ENCODE data around the gene LSMEM2.

LSMEM2 gene

DNA sequence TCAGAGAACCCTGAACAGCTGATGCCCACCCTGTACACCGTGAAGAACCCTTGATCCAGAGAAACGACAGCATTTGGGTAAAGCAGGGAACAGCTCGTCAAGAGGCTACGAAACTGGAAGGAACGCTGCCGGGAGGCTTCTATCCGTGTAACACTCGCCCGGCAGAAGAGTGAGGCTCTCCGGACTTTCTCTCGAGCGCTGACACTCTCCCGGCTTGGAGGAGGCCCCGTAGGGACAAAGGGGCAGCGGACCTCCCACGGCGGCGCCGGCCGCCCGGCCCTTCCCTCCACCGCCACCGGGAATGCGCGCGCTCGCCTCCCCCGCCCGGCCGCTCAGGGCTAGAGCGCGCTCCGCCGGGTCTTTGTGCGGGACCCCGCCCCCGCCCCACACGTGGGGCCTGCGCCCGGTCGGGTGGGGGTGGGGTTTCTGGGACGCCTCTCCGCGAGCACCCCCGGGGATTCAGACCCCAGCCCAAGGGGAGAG is 42.0 kb downstream of the LSMEM2 start:
- peak in 51 of 56 donors; percentile 32 to 96 (median 85) for DNase-seq

DNA sequence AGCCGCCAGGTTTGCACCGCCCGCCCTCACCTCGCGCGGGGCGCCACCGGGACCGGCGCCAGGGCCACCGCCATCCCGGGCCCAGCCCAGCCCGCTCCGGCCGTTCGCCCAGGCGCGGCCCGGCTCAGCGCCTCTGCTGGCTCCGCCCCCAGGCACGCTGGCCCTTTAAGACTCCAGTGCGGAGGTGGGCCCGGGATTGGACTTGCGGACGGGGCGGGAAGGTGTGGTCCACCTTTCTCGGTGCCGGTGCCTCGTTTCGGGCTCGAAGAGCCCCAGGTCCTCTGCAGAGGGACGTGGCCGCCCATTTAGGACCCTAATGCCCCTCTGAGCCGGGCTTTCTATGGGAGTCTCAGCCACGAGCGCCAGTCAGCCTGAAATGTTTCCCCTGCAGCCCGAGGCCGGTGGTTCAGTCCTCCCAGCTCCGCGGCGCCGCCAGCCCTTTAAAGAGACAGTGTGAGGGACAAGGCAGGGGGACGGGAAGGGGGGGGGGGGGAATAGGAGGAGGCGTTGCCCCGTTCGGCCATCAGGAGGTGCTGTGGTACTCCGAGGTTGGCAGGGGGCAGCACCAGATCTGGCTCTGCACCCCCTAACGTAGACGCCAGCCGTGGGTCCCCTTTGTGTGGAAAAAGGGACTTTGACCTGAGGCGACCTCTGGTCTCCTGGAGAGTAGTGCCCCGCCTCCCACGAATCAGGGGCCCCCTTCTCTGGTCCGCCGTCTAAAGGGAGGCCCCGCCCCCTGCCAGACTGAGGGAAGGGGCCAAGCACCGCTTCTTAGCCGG is 42.6 kb downstream of the LSMEM2 start:
- DNase-seq: peak; percentile 63 to 96 (median 90)

DNA sequence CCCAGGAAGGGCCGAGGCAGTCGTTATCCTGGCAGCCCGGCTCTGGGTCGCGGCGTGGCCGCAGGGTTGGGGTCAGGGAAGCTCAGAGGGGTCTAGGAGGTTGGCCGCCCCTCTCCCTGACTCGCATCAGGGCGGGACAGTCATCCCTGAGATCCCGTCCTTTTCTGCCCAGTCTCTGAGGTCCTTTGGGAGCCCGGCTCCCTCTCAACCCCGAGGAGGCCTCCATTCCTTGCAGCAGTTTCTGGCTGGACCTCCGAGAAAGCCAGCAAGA is 43.2 kb downstream of the LSMEM2 start:
- no peak for DNase-seq

DNA sequence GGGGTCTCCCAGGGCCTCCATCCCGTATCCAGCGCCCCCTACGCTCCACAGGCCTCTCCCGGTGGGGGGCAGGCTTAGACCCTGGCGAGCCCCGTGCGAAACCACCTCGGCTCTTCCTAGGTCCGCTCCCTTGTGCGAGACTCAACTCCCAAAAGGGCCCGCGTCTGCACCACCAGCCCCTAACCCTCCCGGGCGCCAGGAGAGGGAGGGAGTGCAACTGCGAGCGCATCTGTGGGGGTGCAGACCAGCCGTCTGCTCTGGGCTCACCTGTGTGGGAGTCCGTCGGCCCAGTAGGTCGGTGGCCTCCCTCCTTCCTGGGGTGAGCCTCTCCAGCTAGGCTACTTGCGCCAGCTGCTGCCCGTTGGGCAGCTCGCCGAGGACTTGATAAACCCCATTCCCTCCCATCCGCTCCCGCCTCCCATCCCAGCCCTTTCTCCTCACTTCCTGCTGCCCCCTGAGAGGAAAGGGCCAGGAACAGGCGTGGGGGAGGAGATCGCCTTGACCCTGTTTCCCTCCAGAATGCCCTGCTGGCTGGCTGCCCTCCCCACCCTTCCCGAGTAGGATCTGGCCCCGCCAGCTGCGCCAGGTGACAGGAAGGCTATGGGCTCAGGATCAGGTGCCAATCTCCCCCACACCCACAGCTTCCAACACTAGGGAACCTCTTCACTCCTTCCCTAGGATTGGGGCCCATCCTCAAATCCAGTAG is 43.7 kb downstream of the LSMEM2 start, which contains the start of gene HYAL2:
HYAL2 (minus strand) TSS at position 360 of the 706 bp plus-strand sequence. CDS start 2,256 bp downstream, outside the sequence.
- no peak for DNase-seq

DNA sequence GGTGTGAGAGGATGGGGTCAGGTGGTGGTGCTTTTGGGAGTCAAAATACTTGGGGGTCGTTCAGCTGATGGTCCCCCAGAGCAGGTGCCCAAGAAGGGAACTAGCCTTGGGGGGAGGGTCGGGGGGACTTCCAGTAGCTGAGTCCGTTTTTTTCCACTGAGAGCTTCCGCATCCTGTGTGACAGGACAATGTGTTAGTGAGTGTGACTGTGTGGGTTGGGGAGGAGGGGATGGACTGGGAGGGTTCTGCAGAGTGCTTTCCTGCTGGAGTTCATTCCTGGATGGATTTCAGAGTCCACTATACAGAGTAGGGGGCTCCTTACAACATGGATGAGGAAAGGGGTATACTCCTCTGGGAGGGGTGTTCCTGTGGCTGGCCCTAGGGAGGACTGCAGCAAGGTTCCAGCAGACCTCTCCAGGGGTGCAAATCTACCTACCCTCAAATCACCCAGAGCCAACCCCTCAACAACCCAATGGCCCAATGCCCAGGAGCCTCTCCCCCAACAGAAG is 44.3 kb downstream of the LSMEM2 start:
- DNase-seq: peak in 3 of 56 donors; percentile 11 to 26 (median 23)

DNA sequence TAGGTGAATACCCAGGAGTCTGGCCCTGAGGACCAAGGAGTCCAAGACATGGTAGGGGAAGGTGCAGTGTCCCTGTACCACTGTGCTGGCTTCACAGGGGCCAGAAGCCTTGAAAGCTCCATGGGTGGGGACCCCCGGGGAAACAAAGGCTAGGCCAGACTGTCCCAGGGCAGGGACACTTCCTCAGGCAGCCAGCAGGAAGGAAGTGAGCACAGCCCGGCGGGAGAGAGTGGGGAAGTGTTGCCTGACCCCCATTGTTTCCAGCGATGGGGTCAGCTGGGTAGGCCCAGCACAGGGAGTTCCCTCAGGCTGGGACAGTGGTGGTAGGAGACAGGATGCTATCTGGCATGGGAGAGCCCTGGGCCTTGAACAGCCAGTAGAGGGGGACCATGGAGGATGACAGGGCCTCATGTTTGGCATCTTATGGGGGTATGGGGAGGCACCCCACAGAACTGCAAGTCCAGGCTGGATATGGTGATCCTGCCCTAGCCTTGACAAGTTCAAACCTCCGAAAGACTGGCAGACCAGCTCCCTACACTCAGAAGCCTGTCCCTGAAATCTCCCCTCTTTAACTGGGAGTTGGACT is 44.8 kb downstream of the LSMEM2 start:
- DNase-seq: no peak

DNA sequence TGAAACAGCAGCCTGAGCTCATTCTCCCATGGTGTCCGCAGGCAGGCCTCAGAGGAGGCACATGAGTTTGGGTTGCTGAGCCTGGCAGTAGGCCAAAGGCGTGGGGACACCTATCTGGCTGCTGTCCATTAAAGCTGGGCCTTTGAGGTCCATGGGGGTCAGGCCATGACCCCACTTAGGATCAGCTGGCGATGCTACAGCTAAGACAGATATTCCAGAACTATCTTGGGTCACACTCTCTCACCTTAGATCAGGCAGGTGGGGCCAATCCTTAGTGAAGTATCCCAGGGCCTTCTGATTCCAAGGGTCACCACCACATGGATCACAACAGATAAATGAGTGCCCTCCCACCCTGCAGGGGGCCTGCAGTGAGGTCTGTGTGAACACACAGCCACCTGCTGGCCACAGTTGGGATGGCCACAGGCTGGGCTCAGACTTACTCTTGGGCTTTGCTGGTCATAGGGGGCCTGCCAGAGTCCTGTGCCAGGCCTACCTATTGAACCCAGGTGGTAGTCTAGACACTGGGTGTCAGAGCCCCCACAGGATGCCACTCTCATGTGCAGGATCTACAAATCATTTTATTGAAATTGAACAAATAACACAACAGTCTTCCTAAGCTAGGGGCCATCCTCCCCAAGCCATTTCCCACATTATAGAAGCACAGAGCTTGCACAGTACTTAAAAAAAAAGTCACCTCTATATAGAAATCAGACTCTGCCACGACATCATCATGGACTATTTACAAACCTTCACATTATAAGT is 45.6 kb downstream of the LSMEM2 start:
- peak in 42 of 56 donors; percentile 9 to 78 (median 42) for DNase-seq

DNA sequence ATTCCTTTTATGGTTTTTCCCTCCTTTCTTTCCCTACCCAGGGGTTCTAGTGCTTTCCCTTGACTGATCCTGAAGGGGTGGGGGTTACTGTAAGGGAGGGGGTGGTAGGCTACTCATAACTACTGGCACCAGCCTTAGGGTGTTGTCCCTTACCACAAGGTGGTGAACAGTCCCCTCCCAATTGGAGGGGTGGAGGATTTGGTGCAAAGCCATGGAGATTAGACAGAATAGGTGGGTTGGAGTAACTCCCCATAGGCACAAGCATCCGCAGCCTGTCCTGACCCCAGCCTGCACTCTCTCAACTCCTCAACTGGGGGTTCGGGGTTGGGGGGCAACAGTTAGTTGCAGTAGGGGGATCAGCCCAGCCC is 46.2 kb downstream of the LSMEM2 start:
- no peak for DNase-seq

DNA sequence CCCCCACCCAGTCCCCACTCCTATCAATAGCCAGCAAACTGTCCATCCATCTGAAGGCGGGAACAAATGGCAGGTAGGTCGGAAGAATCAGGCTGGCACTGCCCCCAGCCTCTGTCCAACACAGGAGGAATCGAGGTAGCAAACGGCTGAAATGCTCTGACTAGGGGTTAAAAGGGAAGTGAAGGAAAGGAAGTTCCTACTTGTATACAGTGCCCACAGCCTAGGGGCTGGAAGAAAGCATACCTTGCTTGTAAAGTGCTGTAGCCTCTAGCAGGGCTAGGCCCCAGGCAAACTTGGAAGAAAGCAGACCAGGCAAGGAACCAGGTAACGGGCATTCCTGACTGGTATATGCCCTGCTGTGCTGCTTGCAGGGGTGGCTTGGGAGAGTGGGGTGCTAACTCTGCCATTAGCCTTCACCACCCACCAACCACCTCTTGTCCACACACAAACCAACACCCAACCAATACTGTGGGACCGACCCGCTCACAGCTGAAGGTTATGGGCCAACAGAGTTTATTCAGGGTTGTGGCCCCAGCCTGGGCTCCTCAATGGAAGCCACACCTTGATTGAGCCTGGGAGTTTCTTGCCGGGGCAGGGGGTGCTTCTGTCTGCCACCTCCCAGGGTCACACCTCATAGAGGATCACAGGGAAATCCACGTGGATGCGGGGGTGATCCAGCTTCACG is 46.8 kb downstream of the LSMEM2 start:
- DNase-seq: no peak

DNA sequence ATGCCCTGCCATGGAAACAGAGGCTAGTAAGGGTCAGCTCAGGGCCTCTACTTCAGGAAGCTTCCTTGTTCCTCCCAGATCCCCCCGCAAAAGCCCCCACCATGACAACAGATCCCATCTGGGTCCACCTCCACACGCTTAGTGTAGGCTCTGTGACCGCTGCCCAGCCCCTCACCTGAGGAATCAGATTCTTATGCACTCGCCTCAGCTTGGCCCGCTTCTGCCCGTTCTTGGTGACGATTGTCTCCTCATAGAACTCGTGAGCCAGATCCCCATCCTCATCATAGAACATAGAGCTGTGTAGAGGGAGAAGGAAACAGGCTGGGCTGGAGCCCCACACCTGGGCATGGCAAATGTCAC is 47.3 kb downstream of the LSMEM2 start:
- no peak for DNase-seq

DNA sequence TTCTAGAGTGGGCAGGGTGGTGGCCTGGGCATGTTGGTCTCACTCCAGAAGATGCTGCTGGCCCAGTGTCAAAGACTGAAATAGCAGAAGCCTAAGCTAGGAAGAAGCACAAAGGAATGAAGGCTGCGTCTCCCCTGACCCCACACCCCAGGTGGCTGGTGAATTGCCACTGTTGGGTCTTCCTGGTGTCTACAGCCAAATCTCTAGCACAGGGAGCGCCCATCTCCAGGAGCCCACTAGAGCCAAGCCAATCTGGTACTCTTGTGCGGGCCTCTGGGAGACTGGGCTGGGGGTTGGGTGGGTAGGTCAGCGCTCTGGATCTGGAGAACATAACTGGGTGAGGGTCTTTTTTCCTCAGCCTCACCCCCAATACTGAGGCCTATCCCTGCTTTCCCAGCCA is 48.2 kb downstream of the LSMEM2 start:
- no peak for DNase-seq

DNA sequence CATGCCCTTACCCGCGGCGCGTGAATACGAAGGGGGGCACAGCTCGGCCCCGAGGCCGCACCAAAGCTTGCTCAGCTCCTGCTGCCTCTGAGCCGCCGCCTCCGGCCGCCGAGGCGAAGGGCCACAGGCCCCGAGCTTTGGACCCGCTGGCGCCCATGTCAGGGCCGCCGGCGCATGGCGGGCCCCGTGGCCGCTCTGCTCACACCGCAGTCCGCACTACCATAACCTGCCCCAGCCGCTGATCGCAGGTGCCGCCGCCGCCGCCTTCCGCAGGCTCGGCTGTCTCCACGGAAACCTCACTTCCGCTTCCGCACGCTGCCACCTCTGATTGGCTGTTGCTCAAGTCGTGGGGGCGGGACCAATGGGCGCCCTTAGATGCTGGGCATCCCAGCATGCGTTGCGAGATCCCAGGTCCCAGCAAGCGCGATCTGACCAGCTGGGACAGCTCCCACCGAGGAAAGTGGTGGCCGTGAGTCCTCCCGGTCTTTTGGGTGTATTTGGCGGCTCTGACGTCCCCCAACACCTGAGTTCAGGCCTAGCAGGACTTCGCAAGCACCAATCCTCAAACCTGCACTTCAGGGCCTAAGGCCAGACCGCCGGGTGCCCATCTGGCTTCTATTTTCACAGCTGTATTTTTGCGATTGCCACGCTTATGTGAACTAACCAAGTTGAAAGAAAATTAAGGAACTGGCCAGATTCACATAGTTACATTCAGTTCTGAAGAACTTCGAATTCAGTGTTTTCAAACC is 49.2 kb downstream of the LSMEM2 start, which contains the start of gene TUSC2:
TUSC2 (minus strand) TSS at position 281 of the 749 bp plus-strand sequence; CDS start at position 157, 124 bp downstream.
- DNase-seq: peak; percentile 45 to 98 (median 92)

DNA sequence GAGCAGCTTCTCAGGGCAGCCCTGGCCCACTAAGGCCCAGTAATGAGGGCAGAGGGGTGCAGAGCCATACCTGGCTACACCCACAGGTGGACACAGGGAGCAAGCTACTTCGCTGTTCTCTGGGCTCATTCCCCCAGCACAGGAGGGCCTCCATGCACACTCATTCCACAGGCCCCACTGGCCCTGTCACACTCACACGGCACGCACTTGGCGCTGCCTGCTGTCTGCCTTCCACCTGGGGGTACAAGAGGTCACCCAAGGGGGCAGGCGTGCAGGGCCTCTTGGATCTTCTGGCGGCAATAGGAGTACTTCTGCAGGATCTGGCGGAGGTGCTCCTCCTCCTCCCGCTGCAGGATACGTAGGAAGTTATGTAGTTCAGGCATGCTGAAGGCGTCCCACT is 51.4 kb downstream of the LSMEM2 start:
- no peak for DNase-seq

DNA sequence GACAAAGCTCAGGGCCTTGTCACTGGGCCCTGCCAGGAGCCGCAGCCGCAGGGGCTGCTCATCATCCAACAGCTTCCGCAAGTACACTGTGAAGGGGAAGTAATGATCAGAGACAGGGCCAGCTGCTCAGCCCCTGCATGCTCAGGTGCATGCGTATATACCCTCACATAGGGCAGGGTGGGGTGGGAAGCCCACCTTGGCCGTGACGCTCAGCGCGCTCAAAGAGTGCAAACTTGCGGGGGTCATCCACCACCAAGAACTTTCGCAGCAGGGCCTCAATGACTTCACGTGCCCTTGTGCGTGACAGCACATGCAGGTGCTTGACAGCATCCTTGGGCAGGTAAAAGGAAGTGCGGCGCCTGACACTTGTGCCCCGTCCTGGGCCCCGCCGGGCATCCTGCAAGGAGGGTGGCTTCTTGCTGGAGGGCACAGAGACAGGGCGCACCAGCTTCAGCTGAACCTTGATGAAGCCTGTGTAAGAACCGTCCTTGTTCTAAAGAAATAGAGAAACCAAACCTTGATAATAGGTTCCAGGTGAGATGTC is 52.5 kb downstream of the LSMEM2 start:
- DNase-seq: no peak

DNA sequence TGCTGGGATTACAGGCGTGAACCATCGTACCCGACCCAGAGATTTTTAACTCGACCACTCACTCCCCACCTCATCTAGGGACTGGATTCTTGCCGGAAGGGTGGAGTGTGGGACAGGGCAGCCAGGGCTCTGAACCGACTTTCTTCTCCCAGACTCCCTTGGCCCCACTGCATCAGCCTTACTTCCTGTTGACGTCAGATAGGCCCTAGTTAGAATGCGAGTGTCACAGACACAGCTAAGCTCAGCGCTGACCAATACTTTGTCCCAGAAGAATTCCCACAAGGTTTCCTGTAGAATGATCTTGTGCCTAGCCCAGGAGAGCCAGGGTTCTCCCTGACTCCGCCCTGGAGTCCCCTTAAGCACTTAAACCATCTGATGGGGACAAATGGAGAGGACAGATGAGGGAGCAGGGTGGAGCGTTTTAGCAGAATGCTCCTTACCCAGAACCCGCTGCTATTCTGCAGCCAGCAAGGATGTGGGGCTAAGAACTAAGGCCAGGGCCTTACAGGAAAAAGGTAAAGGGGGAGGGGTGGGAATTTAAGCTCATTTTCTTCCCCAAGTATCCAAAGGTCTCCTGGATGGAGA is 54.9 kb downstream of the LSMEM2 start:
- no peak for DNase-seq

DNA sequence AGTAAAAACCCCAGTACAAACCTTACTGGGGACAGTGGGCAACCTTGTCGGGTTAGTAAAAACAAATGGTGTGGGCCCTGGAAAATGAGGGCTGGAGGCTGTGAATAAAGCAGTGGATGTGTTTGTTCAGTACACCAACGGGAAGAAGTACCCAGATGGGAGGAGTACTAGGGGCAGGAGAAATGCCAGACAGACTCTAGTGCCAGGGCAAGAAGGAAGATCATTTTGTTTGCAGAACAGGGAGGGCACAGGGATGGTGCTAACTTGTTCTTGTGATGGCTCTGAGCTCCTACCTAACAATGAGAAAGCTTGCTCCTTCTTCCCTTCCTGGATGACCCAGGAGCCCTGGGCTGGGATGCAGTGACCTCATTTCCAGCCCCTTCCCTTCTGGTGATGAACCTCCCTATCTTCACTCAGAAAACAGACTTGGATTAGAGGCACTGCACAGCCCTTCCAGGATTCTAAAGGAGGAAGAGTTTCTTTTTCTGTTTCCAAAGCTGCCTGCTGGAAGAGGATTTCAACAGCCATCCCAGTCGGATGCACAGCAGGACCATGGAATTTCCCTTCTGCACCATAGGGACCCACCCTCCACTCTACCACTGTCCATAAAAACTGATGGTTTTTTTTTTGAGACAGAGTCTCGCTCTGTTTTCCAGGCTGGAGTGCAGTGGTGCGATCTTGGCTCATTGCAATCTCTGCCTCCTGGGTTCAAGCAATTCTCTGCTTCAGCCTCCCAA is 55.6 kb downstream of the LSMEM2 start:
- no peak for DNase-seq

DNA sequence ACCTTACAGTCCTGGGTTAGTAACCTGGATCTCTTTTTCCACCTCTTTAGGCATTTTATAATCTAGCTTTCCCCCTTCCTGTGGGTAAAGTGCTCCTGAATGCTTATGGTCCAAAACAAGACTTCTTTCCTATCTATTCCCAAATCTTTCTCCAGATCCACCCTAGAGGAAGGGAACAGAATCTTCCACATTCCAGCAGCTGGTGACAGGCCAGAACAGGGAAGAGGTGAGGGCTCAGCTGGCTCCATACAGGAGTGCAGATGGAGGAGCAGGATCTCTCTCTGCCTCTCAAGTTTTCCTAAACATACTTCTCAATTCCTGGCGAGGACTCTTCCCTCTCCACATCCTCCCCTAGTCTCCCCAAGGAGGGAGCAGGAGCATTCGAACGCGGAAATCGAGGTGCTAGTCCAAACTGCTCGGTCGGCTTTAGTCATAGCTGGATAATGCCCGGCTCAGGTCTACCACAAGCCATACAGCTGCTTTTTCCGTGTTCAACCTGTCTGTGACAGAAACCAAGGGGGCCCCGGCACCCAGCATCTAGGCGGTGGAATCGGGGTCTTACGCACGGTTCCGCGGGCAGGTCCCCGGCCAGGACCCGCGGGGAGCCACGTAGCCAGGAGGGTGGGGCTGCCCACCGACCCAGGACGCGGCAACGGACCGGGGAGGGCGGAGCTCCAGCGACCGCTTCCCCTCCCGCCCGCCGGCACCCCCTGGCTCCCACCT is 57.7 kb downstream of the LSMEM2 start:
- DNase-seq: no peak
